Measurements from ENCODE around the gene BMPER. TPM values are rescaled to one million over a fixed set of nuclear protein-coding genes. Genes with fewer than 3 reads are reported as not detected.

Gene BMPER
- total RNA-seq, 1 donor from 2014 or later: not detected

GRCh38 chr7:33892945-33893344 lies 12.4 kb upstream of the BMPER start:
- Mint-ChIP-seq H3K36me3 (ENCODE audit: low read depth) (no peaks in the 10 kb centered on the region), H3K27me3 (peaks cover 36% of the 10 kb centered on the region), H3K4me1 (peaks cover 3% of the 10 kb centered on the region), H3K4me3 (no peak overlapping the region), H3K27ac (no peak overlapping the region), H3K9me3 (no peaks in the 10 kb centered on the region)
- TF ChIP-seq CTCF (IDR thresholded peaks at IDR 0.05): no peak
- POLR2A ChIA-PET: no interaction called here
- no peak for ATAC-seq (ENCODE audit: low read depth)
- CTCF ChIA-PET: no interaction called here
- DNase-seq: no peak
- intact Hi-C loops (cut with micrococcal nuclease): no loop called here

- ATAC-seq (ENCODE audit: low read depth) (no peak), DNase-seq (no peak)
- TF ChIP-seq CTCF (IDR thresholded peaks at IDR 0.05): no peak
- intact Hi-C loops (cut with micrococcal nuclease): no loop called here
- Mint-ChIP-seq H3K27me3 (peaks cover 36% of the 10 kb centered on the region), H3K27ac (no peak overlapping the region), H3K36me3 (ENCODE audit: low read depth) (no peaks in the 10 kb centered on the region), H3K4me1 (peaks cover 3% of the 10 kb centered on the region), H3K4me3 (no peak overlapping the region), H3K9me3 (no peaks in the 10 kb centered on the region)
- CTCF ChIA-PET: interaction anchor here (2.3 kb wide), 1 partner anchor 469 kb away, joined by 13 read pairs; no protein-coding TSS in a partner anchor
- POLR2A ChIA-PET: no interaction called here
Observed at GRCh38 chr7:33893377-33893776, 12.0 kb upstream of the BMPER start.

- ATAC-seq (ENCODE audit: low read depth) (peak; percentile 82), DNase-seq (peak; percentile 51)
- Mint-ChIP-seq H3K27me3 (peaks cover 45% of the 10 kb centered on the region), H3K27ac (no peak overlapping the region), H3K36me3 (ENCODE audit: low read depth) (no peaks in the 10 kb centered on the region), H3K4me1 (peaks cover 3% of the 10 kb centered on the region), H3K4me3 (no peak overlapping the region), H3K9me3 (no peaks in the 10 kb centered on the region)
- no peak for TF ChIP-seq CTCF (IDR thresholded peaks at IDR 0.05)
- ChIA-PET POLR2A (interaction anchor here (0.6 kb wide), 1 partner anchor 9 kb away, joined by 3 read pairs; no protein-coding TSS in a partner anchor), CTCF (interaction anchor here (0.9 to 2.3 kb wide), 5 partner anchors 9 to 712 kb away, joined by 3 to 13 read pairs (median 7); no protein-coding TSS in a partner anchor)
- intact Hi-C loops (cut with micrococcal nuclease): loop anchor here (1.0 kb wide), 3 partner anchors 472 to 710 kb away; no protein-coding TSS in a partner anchor
Observed at GRCh38 chr7:33895025-33895804, 10.1 kb upstream of the BMPER start.

DNA sequence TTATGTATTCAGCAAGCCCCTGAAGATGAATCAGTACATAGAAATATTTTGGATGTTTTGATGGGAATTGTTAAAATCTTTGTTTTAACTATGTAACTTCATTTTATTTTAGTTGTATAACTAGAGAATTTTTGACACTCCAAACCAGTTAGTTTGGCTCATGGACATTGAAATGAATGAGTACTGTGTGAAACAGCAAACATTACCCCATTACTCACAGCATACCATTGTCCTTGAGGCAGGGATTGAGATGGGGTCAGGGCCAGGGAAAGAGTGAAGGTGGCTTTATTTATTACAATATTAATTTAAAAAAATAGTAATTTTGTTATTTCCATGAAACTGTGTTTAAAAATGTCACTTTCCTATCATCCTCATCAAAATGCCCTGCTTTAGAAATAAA lies 4.8 kb upstream of the BMPER start:
- peaks cover 59% of the 10 kb centered on the region for H3K27me3 Mint-ChIP-seq
- no peak overlapping the region for H3K27ac Mint-ChIP-seq
- ChIA-PET CTCF (no interaction called here), POLR2A (no interaction called here)
- intact Hi-C loops (cut with micrococcal nuclease): no loop called here
- H3K4me3 Mint-ChIP-seq: no peak overlapping the region
- ATAC-seq (ENCODE audit: low read depth): no peak
- H3K9me3 Mint-ChIP-seq: no peaks in the 10 kb centered on the region
- H3K4me1 Mint-ChIP-seq: peaks cover 13% of the 10 kb centered on the region
- TF ChIP-seq CTCF (IDR thresholded peaks at IDR 0.05): no peak
- DNase-seq: no peak
- H3K36me3 Mint-ChIP-seq (ENCODE audit: low read depth): no peaks in the 10 kb centered on the region

GRCh38 chr7:33901199-33901598 lies 4.1 kb upstream of the BMPER start:
- no peak for DNase-seq
- Mint-ChIP-seq H3K4me1 (peaks cover 15% of the 10 kb centered on the region), H3K4me3 (no peak overlapping the region), H3K36me3 (ENCODE audit: low read depth) (no peaks in the 10 kb centered on the region), H3K27me3 (peaks cover 59% of the 10 kb centered on the region), H3K27ac (no peak overlapping the region), H3K9me3 (no peaks in the 10 kb centered on the region)
- ATAC-seq (ENCODE audit: low read depth): no peak
- CTCF ChIA-PET: no interaction called here
- intact Hi-C loops (cut with micrococcal nuclease): no loop called here
- POLR2A ChIA-PET: interaction anchor here (0.6 kb wide), 1 partner anchor 716 kb away, joined by 12 read pairs; no protein-coding TSS in a partner anchor
- no peak for TF ChIP-seq CTCF (IDR thresholded peaks at IDR 0.05)

All from activated B cell treated with CpG ODN at 0.5 μM for 24 hours (primary cell).